Coronary artery (tissue), 2 donors: ENCODE measurements around the gene RPL10.

Source experiments
- DNase-seq: peaks from one replicate; pipeline ENCODE4 v3.0.0-alpha.2; 2017; ENCODE audit warnings: low spot score
- H3K27ac ChIP-seq, 2 donors: fragments of 200-600 bp; sonication (generic); one replicate each; pipeline ENCODE4 v1.5.1; 2016 to 2019
- H3K4me3 ChIP-seq: fragments of 200-600 bp; sonication (generic); 2 replicates; pipeline ENCODE4 v1.5.1; 2016; ENCODE audit warnings: mild to moderate bottlenecking, moderate library complexity
- CTCF ChIP-seq: fragments of 200-600 bp; sonication (generic); IDR thresholded peaks from one replicate; pipeline ENCODE4 v1.5.1; 2019; ENCODE audit warnings: antibody characterized with exemption

Gene RPL10

GRCh38 chrX:154368630-154369448, 29.3 kb upstream of the RPL10 start:
- Histone ChIP-seq H3K27ac (peak overlapping the region; percentile 89 to 99), H3K4me3 (peak overlapping the region; percentile 93)
- no peak for TF ChIP-seq CTCF
- DNase-seq, result peak; percentile 89

GRCh38 chrX:154369449-154370299, 28.5 kb upstream of the RPL10 start:
- Histone ChIP-seq H3K27ac (peak overlapping the region; percentile 89 to 99), H3K4me3 (peak overlapping the region; percentile 93)
- no peak for TF ChIP-seq CTCF
- DNase-seq, result peak; percentile 92

GRCh38 chrX:154370300-154371016, 27.7 kb upstream of the RPL10 start:
- no peak for TF ChIP-seq CTCF
- Histone ChIP-seq H3K27ac (peak overlapping the region; percentile 89 to 99), H3K4me3 (peak overlapping the region; percentile 93)
- no peak for DNase-seq

GRCh38 chrX:154371017-154371788, 27.0 kb upstream of the RPL10 start:
- H3K27ac ChIP-seq, result peak overlapping the region; percentile 93 to 99
- peak; percentile 94 for DNase-seq
- peak overlapping the region; percentile 93 for H3K4me3 ChIP-seq
- no peak for TF ChIP-seq CTCF

DNA sequence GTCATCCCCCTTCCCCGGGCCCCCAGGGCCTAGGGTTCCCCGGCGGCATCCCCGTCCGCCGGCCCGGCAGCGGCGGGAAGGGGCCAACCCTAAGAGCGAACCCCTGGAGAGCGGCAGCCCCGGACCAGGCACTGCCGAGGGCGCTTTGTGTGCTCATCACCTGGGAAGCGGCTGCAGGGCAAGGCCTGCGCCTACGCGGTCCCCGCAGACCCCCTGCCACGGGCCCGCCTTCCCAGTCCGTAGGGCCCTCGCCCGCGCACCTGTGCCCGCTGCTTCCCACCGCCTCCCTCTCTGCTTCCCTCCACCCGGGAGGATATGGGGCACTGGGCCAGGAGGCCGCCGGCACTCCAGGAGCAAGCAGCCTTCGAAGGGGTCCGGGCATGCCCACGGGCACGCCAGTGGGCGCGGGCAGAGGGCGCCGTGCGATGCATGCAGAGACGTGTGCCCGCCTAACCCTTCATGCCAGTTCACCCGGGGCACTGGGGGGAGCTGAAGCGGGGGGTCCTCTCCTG, 26.3 kb upstream of the RPL10 start:
- Histone ChIP-seq H3K27ac (peak overlapping the region; percentile 93 to 99), H3K4me3 (peak overlapping the region; percentile 93)
- DNase-seq, result no peak
- no peak for TF ChIP-seq CTCF

DNA sequence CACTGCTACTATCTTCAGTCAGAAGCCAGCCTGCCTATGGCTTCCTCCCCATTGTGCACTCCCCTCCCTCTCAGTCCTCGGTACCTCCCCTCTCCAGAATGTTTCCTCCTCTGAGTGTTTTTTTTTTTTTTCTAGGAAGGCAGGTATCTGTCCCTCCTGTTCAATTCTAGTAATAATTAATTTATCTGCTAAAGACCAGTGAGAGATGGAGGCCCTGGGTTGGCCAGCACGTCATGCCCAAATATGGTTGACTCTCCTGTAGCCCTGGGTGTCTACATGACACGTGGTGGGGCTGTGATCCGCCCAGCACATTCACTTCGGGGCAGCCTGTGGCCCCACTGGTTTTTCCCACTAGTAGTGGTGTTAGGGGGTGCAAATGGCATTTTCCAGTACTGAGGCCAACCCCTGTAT, 25.6 kb upstream of the RPL10 start:
- Histone ChIP-seq H3K27ac (peak overlapping the region; percentile 93 to 99), H3K4me3 (peak overlapping the region; percentile 93)
- no peak for TF ChIP-seq CTCF
- DNase-seq, result no peak
